SK-N-SH treated with all-trans-retinoic acid at 6 μM for 48 hours (cell line): ENCODE measurements around the gene RAB6A.

Experiments
- BACH2 ChIP-seq: fragments of 250-450 bp; sonication (Bioruptor Pico); IDR thresholded peaks from 2 replicates; pipeline ENCODE4 v1.9.0; 2021; ENCODE audit warnings: mild to moderate bottlenecking, borderline replicate concordance
- TCF4 ChIP-seq: fragments of 250-450 bp; sonication (Bioruptor Pico); IDR thresholded peaks from 2 replicates; pipeline ENCODE4 v1.8.0; 2021; ENCODE audit warnings: mild to moderate bottlenecking, moderate library complexity, borderline replicate concordance
- ZNF8 ChIP-seq: fragments of 450-650 bp; formaldehyde crosslinking; IDR thresholded peaks from 2 replicates; pipeline ENCODE4 v1.5.0; 2020; ENCODE audit warnings: mild to moderate bottlenecking, moderate library complexity
- TF ChIP-seq, protein P1 (sequence below): fragments of 250-450 bp; sonication (Bioruptor Pico); IDR thresholded peaks from 2 replicates; pipeline ENCODE4 v1.8.0; 2020; ENCODE audit warnings: mild to moderate bottlenecking, moderate library complexity, borderline replicate concordance

DNA sequence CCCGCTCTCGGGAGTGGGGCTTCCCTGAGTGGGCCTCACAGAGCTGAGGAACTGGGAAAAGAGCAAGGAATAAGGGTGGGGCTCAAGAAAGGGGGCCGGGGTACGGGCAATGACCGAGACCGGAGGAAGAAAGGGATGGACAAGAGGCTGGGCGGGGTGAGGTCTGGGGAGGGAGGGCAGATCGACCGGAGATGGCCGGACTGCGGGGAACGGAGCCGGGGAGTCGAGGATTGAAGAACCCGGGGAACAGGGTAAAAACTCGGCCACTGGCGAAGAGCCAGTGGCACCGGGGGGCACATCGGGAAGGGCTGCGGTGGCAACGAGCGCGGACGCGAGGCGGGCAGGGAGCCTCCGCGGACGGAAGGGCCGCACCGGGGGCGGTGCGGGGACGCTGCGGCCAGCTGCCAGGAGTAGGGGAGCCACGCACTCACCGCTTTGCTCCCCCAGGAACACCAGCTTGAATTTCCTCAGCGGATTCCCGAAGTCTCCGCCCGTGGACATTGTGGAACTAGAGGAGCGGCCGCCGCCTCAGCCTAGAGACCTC lies 667 bp downstream of the RAB6A start:
- no peak for TF ChIP-seq BACH2 (CRISPR knock-in tag)
- no peak for TF ChIP-seq TCF4 (CRISPR knock-in tag)
- TF ChIP-seq, protein P1, sequence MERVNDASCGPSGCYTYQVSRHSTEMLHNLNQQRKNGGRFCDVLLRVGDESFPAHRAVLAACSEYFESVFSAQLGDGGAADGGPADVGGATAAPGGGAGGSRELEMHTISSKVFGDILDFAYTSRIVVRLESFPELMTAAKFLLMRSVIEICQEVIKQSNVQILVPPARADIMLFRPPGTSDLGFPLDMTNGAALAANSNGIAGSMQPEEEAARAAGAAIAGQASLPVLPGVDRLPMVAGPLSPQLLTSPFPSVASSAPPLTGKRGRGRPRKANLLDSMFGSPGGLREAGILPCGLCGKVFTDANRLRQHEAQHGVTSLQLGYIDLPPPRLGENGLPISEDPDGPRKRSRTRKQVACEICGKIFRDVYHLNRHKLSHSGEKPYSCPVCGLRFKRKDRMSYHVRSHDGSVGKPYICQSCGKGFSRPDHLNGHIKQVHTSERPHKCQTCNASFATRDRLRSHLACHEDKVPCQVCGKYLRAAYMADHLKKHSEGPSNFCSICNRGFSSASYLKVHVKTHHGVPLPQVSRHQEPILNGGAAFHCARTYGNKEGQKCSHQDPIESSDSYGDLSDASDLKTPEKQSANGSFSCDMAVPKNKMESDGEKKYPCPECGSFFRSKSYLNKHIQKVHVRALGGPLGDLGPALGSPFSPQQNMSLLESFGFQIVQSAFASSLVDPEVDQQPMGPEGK, result no peak
- TF ChIP-seq ZNF8, result no peak
